ENCODE results near the gene SAMD5. TPM values are rescaled to one million over a fixed set of nuclear protein-coding genes. Genes with fewer than 3 reads are reported as not detected.

Gene SAMD5
- total RNA-seq (10 to 100 TPM; 10.5 to 11.2 TPM), polyA plus RNA-seq (ENCODE audit: insufficient read length in 6 of 6) (10 to 100 TPM; 23.7 to 30.3 (median 27.0) TPM)
- long read RNA-seq, donor 1, full-length matches to known transcripts = 5 of 21 reads
- long read RNA-seq, donor 1, partial matches to known transcripts = 16 of 21 reads
- long read RNA-seq, donor 1, other reads (novel, unspliced or antisense) = 0 of 21 reads
- long read RNA-seq, donor 2, full-length matches to known transcripts = 13 of 13 reads
- long read RNA-seq, donor 2, partial matches to known transcripts = 0 of 13 reads
- long read RNA-seq, donor 2, other reads (novel, unspliced or antisense) = 0 of 13 reads
- long read RNA-seq, donor 3, full-length matches to known transcripts = 2 of 2 reads
- long read RNA-seq, donor 3, partial matches to known transcripts = 0 of 2 reads
- long read RNA-seq, donor 3, other reads (novel, unspliced or antisense) = 0 of 2 reads
- long read RNA-seq, donor 4 = 0 reads
- long read RNA-seq, donor 5, full-length matches to known transcripts = 5 of 5 reads
- long read RNA-seq, donor 5, partial matches to known transcripts = 0 of 5 reads
- long read RNA-seq, donor 5, other reads (novel, unspliced or antisense) = 0 of 5 reads
- long read RNA-seq, donor 6, full-length matches to known transcripts = 2 of 2 reads
- long read RNA-seq, donor 6, partial matches to known transcripts = 0 of 2 reads
- long read RNA-seq, donor 6, other reads (novel, unspliced or antisense) = 0 of 2 reads
- long read RNA-seq, donor 7, full-length matches to known transcripts = 1 of 1 reads
- long read RNA-seq, donor 7, partial matches to known transcripts = 0 of 1 reads
- long read RNA-seq, donor 7, other reads (novel, unspliced or antisense) = 0 of 1 reads
- long read RNA-seq, donor 8, full-length matches to known transcripts = 1 of 1 reads
- long read RNA-seq, donor 8, partial matches to known transcripts = 0 of 1 reads
- long read RNA-seq, donor 8, other reads (novel, unspliced or antisense) = 0 of 1 reads
- long read RNA-seq, donor 9 = 0 reads
- long read RNA-seq, donor 10 = 0 reads
- long read RNA-seq, donor 11, full-length matches to known transcripts = 1 of 1 reads
- long read RNA-seq, donor 11, partial matches to known transcripts = 0 of 1 reads
- long read RNA-seq, donor 11, other reads (novel, unspliced or antisense) = 0 of 1 reads
- long read RNA-seq, donor 12, full-length matches to known transcripts = 3 of 3 reads
- long read RNA-seq, donor 12, partial matches to known transcripts = 0 of 3 reads
- long read RNA-seq, donor 12, other reads (novel, unspliced or antisense) = 0 of 3 reads

GRCh38 chr6:147508042-147508865 is at the start of gene SAMD5:
Gene SAMD5 (plus strand): TSS chr6:147508690. CDS start chr6:147508929, 239 bp downstream.
- Histone ChIP-seq H3K27ac (peak within 1 kb of the TSS; percentile 65 to 77), H3K4me3 (peak within 1 kb of the TSS; percentile 53 to 63), H3K36me3 (no peaks in the 10 kb centered on the region), H3K4me1 (peaks cover 15 to 24% of the 10 kb centered on the region in 2 donors), H3K9me3 (no peaks in the 10 kb centered on the region), H3K27me3 (peaks cover 0 to 86% of the 10 kb centered on the region in 2 donors)
- no peak for TF ChIP-seq CTCF (IDR thresholded peaks at IDR 0.05)
- peak; percentile 70 to 89 (median 82) for DNase-seq
- intact Hi-C loops (cut with DNase I) = loop anchor here in 1 of 2 donors (5.0 kb wide), 1 partner anchor 659 kb away; no protein-coding TSS in a partner anchor
- ATAC-seq = peak; percentile 86

DNA sequence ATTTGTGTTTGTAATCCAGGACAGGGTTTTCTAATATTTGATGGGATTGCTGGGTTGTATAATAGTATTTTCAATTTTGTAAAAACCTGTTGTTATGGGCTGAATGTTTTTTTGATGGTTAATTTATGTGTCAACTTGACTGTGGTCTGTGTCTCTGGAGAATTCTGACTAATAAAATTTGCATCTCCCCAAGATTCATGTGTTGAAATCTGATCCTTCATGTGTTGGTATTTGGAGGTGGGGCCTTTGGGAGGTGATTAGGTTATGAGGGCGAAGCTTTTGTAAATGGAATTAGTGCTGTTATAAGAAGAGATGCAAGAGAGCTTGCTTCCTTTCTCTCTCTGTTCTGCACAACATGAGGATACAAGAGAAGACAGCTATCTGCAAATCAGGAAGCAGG is 48.7 kb upstream of the SAMD5 start:
- no peaks in the 10 kb centered on the region for H3K4me1 ChIP-seq
- H3K27ac ChIP-seq = no peak overlapping the region
- intact Hi-C loops (cut with DNase I) = no loop called here
- no peak for ATAC-seq
- DNase-seq = no peak
- peaks cover 0 to 2% of the 10 kb centered on the region in 2 donors for H3K9me3 ChIP-seq
- no peaks in the 10 kb centered on the region for H3K36me3 ChIP-seq
- no peak for TF ChIP-seq CTCF (IDR thresholded peaks at IDR 0.05)
- H3K27me3 ChIP-seq = no peaks in the 10 kb centered on the region
- no peak overlapping the region for H3K4me3 ChIP-seq

- no peaks in the 10 kb centered on the region for H3K4me1 ChIP-seq
- H3K36me3 ChIP-seq = no peaks in the 10 kb centered on the region
- ATAC-seq = no peak
- no peak overlapping the region for H3K27ac ChIP-seq
- no peak for DNase-seq
- intact Hi-C loops (cut with DNase I) = no loop called here
- peaks cover 0 to 2% of the 10 kb centered on the region in 2 donors for H3K9me3 ChIP-seq
- no peaks in the 10 kb centered on the region for H3K27me3 ChIP-seq
- H3K4me3 ChIP-seq = no peak overlapping the region
- no peak for TF ChIP-seq CTCF (IDR thresholded peaks at IDR 0.05)
Observed at GRCh38 chr6:147463651-147464050, 44.8 kb upstream of the SAMD5 start.

DNA sequence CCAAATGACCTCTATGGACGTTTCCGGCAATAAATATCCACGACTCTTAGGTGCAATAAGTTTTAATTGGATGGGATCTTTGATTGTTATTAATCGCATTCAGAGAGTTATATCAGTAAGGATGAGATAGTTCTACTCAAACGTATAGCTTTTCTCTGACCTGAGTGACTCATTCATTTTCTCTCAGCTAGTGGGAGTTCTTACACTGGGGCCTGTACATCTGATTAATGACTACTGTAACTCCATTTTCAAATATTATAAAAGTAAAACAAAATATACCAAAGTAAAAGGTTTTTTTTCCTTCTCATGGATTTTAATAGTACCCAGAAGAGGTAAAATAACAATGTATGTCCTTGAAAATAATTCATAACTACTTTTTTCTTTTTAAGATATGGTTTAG is 41.1 kb upstream of the SAMD5 start:
- Histone ChIP-seq H3K27me3 (no peaks in the 10 kb centered on the region), H3K36me3 (no peaks in the 10 kb centered on the region), H3K9me3 (no peaks in the 10 kb centered on the region), H3K4me1 (no peaks in the 10 kb centered on the region), H3K4me3 (no peak overlapping the region), H3K27ac (no peak overlapping the region)
- ATAC-seq (no peak), DNase-seq (no peak)
- no peak for TF ChIP-seq CTCF (IDR thresholded peaks at IDR 0.05)
- intact Hi-C loops (cut with DNase I) = no loop called here

Measured in left lung (tissue), 14 donors.